ENCODE results near the gene CCNT1. TPM values are rescaled to one million over a fixed set of nuclear protein-coding genes. Genes with fewer than 3 reads are reported as not detected.
A peak's percentile ranks its signal among the peaks of the same experiment; 100 is the strongest.

Gene CCNT1
- total and polyA plus RNA-seq, 2 of the 13 experiments (the other 11 are each of a cell fraction or from before 2014, with no cell fraction given): 18.0 to 28.2 TPM

DNA sequence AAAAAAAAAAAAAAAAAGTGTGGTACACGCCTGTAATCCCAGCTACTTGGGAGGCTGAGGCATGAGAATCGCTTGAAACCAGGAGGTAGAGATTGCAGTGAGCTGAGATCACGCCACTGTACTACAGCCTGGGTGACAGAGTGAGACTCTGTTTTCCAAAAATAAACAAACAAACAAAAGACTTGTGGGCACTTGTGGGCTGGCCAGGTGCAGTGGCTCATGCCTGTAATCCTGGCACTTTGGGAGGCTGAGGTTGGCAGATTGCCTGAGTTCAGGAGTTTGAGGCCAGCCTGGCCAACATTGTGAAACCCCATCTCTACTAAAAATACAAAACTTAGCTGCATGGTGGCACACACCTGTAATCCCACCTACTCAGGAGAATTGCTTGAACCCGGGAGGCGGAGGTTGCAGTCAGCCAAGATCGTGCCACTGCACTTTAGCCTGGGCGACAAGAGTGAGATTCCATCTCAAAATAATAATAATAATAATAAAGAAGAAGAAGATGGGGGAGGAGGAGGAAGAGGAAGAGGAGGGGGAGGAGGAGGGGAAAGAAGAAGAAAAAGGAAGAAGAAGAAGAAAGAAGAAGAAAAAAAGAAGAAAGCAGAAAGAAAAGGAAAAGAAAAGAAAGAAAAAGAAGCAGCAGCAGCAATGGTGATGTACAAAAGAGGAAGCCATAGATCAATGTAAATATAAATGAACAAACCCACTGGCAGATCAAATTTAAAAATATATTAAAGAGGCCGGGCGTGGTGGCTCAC, 27.9 kb upstream of the CCNT1 start (continued):
- TF ChIP-seq PAXIP1 (CRISPR knock-in tag; conservative IDR thresholded peaks at IDR 0.05) (no peak), KDM3A (CRISPR knock-in tag; IDR thresholded peaks at IDR 0.05; ENCODE audit: low read depth) (no peak)

- no peak overlapping the region for H3K27ac ChIP-seq (ENCODE audit: extremely low read length, insufficient read depth, low read length)
- TF ChIP-seq CREB1 (IDR thresholded peaks at IDR 0.05): peak; percentile 53; the same call in 1 of the 2 replicates
- TF ChIP-seq CREB1 (CRISPR knock-in tag; IDR thresholded peaks at IDR 0.05): no peak
- TF ChIP-seq ZNF629 (CRISPR knock-in tag; conservative IDR thresholded peaks at IDR 0.05): no peak
- TF ChIP-seq MATR3 (CRISPR knock-in tag; IDR thresholded peaks at IDR 0.05): no peak
- no peak for TF ChIP-seq ZNF546 (CRISPR knock-in tag; conservative IDR thresholded peaks at IDR 0.05)
- TF ChIP-seq, protein P1, sequence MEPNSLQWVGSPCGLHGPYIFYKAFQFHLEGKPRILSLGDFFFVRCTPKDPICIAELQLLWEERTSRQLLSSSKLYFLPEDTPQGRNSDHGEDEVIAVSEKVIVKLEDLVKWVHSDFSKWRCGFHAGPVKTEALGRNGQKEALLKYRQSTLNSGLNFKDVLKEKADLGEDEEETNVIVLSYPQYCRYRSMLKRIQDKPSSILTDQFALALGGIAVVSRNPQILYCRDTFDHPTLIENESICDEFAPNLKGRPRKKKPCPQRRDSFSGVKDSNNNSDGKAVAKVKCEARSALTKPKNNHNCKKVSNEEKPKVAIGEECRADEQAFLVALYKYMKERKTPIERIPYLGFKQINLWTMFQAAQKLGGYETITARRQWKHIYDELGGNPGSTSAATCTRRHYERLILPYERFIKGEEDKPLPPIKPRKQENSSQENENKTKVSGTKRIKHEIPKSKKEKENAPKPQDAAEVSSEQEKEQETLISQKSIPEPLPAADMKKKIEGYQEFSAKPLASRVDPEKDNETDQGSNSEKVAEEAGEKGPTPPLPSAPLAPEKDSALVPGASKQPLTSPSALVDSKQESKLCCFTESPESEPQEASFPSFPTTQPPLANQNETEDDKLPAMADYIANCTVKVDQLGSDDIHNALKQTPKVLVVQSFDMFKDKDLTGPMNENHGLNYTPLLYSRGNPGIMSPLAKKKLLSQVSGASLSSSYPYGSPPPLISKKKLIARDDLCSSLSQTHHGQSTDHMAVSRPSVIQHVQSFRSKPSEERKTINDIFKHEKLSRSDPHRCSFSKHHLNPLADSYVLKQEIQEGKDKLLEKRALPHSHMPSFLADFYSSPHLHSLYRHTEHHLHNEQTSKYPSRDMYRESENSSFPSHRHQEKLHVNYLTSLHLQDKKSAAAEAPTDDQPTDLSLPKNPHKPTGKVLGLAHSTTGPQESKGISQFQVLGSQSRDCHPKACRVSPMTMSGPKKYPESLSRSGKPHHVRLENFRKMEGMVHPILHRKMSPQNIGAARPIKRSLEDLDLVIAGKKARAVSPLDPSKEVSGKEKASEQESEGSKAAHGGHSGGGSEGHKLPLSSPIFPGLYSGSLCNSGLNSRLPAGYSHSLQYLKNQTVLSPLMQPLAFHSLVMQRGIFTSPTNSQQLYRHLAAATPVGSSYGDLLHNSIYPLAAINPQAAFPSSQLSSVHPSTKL (CRISPR knock-in tag; IDR thresholded peaks at IDR 0.05): no peak
- TF ChIP-seq, protein P2, sequence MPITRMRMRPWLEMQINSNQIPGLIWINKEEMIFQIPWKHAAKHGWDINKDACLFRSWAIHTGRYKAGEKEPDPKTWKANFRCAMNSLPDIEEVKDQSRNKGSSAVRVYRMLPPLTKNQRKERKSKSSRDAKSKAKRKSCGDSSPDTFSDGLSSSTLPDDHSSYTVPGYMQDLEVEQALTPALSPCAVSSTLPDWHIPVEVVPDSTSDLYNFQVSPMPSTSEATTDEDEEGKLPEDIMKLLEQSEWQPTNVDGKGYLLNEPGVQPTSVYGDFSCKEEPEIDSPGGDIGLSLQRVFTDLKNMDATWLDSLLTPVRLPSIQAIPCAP (CRISPR knock-in tag; IDR thresholded peaks at IDR 0.05; ENCODE audit: low read depth): no peak
- TF ChIP-seq RARA (CRISPR knock-in tag; IDR thresholded peaks at IDR 0.05): no peak
- TF ChIP-seq ATF7 (IDR thresholded peaks at IDR 0.05): peak; percentile 88
- TF ChIP-seq ATF7 (CRISPR knock-in tag; IDR thresholded peaks at IDR 0.05): no peak
- FAIRE-seq: no peak
- ChIA-PET POLR2A (no interaction called here), CTCF (ENCODE audit: low intra/inter-chr PET ratio, low total read pairs) (no interaction called here)
- in situ Hi-C loops (cut with HindIII; ENCODE audit: extremely low pct_ligation_motif_present, low pct_unique_long_range_greater_than_20kb) (no loop called here), intact Hi-C loops (cut with micrococcal nuclease; ENCODE audit: unreplicated experiment) (no loop called here)
- H4K20me1 ChIP-seq (ENCODE audit: insufficient read depth, low read length): no peaks in the 10 kb centered on the region
- no peaks in the 10 kb centered on the region; a peak in 2 of 5 replicates for H3K27me3 ChIP-seq (ENCODE audit: control insufficient read depth in 1 of 2, insufficient read depth in 2 of 2, low read length in 2 of 2)
- ATAC-seq: no peak
- H3K36me3 ChIP-seq (replicated peaks in 1 of 2; ENCODE audit: control insufficient read depth in 1 of 2, insufficient read depth in 2 of 2, low read length in 2 of 2): no peaks in the 10 kb centered on the region
- no TSS peak for BruUV-seq (replicated peaks)
- no peak for DNase-seq (ENCODE audit: low spot score)
- H3K79me2 ChIP-seq (ENCODE audit: insufficient read depth, low read length): no peaks in the 10 kb centered on the region
- H3K9ac ChIP-seq (ENCODE audit: insufficient read depth, low read depth, low read length): no peak overlapping the region
- no peak overlapping the region for H2AFZ ChIP-seq (ENCODE audit: low read length)
- H3K9me3 ChIP-seq (ENCODE audit: low read length): no peaks in the 10 kb centered on the region
- no peak overlapping the region for H3K4me2 ChIP-seq (ENCODE audit: low read depth, low read length)
- no peaks in the 10 kb centered on the region for H3K4me1 ChIP-seq (ENCODE audit: insufficient read depth, low read length)
- no peak overlapping the region for H3K4me3 ChIP-seq (replicated peaks in 1 of 3; ENCODE audit: insufficient read depth in 1 of 3, low read depth in 2 of 3, low read length in 3 of 3)
- WGBS (ENCODE audit: low lambda C conversion rate): 8% methylated on average over 3 of the region's 5 CpGs
These were observed 23.2 kb upstream of the CCNT1 start for GRCh38 chr12:48739618-48740269.
